Thyroid gland (tissue), 4 donors: ENCODE measurements around the gene NAV2.

Experiments used
- POLR2A ChIP-seq, 2 donors: fragments of 450-650 bp; IDR thresholded peaks; one replicate each; pipeline ENCODE4 v1.6.1; 2017; ENCODE audit warnings: antibody characterized with exemption in 2 of 2, mild to moderate bottlenecking in 2 of 2, moderate library complexity in 1 of 2
- TF ChIP-seq, protein P1 (sequence below), 6 experiments: fragments of 200-600 bp in 3 of 6; fragments of 450-650 bp in 3 of 6; sonication (generic) in 3 of 6; IDR thresholded peaks; one replicate each; pipeline ENCODE4 v1.5.1; 2016 to 2019; ENCODE audit warnings: antibody characterized with exemption in 6 of 6, mild to moderate bottlenecking in 2 of 6, inconsistent platforms in 1 of 6, moderate library complexity in 1 of 6

DNA sequence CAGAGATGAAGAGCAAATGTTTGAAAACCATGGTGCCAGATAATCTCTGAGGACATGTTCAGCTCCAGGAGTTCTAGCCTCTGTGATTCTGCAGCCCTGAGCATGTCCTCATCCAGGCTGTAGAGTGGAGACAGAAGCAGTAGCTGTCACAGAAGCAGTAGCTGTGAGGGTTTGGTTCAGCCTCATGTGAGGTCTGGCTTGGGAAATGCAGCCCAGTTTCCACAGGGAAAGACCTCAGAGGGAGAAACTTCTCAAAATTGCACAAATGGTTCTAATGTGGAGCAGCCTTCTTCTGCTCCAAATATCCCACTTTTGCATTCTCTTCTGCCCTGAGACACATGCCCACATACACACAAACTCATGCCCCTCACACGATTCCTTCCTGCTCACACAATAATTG, 399.2 kb downstream of the NAV2 start:
- TF ChIP-seq, protein P1, sequence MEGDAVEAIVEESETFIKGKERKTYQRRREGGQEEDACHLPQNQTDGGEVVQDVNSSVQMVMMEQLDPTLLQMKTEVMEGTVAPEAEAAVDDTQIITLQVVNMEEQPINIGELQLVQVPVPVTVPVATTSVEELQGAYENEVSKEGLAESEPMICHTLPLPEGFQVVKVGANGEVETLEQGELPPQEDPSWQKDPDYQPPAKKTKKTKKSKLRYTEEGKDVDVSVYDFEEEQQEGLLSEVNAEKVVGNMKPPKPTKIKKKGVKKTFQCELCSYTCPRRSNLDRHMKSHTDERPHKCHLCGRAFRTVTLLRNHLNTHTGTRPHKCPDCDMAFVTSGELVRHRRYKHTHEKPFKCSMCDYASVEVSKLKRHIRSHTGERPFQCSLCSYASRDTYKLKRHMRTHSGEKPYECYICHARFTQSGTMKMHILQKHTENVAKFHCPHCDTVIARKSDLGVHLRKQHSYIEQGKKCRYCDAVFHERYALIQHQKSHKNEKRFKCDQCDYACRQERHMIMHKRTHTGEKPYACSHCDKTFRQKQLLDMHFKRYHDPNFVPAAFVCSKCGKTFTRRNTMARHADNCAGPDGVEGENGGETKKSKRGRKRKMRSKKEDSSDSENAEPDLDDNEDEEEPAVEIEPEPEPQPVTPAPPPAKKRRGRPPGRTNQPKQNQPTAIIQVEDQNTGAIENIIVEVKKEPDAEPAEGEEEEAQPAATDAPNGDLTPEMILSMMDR (IDR thresholded peaks at IDR 0.05) = no peak
- TF ChIP-seq POLR2A (IDR thresholded peaks at IDR 0.05) = no peak
